Measurements from ENCODE around the gene FLAD1. TPM values are rescaled to one million over a fixed set of nuclear protein-coding genes. Genes with fewer than 3 reads are reported as not detected.

The FLAD1 gene
- total RNA-seq, 1 experiment from 2014 or later = 58.4 TPM

DNA sequence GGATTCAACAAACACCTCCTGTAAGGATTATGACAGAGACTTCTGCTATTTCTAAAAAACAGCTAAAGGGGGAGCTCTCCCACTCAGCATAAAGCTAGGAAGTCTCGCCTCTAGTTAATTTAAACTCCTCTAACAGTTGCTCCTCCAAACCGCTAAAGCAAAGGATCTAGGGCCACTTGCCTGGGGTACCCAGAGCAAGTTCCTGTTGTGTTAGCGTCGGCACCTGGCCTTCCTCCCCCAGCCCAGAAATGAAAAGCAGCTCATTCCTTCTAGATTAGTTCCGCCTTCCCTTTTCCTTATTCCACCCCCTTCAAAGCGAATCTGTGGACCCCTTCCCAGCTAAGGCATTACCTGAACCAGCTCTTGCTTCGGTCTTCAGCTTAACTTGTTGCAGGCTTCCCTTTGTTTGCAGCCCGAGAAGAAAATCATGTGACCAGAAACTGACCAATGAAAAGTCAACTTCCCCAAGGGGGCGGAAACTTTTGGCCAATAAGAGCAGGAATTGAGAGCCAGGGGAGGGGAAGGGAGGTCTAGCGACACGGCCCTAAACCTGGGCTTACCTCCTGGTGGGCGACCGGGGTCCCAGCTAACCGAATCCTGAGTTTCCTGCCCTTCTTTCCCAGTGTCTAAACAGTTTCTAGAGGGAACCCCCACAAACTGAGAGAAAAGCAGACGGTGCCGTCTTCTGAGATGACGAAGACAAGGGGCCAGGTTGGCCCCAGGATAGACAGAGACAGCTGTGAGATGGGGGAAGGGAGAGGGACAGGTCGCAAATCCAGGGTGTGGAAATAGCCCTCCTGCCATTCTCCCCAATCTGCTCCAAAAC, 27.2 kb upstream of the FLAD1 start, which contains the start of gene PBXIP1 (continued):
- TF ChIP-seq POLR2A (IDR thresholded peaks at IDR 0.05; ENCODE audit: borderline replicate concordance, extremely low read depth, insufficient read depth, insufficient read length) = peak; percentile 30

DNA sequence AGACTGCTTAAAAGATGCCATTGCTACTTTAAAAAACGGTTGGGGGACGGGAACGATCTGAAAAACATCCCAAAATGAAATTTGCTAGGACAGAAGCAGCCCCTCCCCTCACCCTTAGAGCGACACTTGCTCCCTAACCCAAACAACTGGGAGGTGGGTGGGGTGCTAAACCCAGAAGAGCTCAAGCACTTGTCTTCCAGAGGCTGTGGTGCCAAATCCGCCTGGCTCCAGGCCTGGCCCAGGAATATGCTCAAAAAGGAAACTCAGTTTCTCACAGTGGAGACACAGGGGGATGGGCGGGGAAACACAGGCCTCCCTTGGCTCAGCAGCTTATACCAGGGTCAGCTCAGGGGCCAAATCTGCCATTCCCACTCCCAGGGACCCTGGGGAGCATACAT, 26.6 kb upstream of the FLAD1 start:
- POLR2A ChIA-PET = interaction anchor here (2.4 kb wide), 1 partner anchor 14 kb away, joined by 10 read pairs; the partner anchor contains the start of gene SHC1
- BruUV-seq (replicated peaks) = no TSS peak

More for the DNA sequence above, 26.6 kb upstream of the FLAD1 start:
- Histone ChIP-seq H3K27me3 (ENCODE audit: insufficient read depth, low read length) (no peaks in the 10 kb centered on the region), H3K4me2 (ENCODE audit: low read length) (peak overlapping the region; percentile 87), H3K79me2 (ENCODE audit: insufficient read depth, low read length) (peaks cover 14% of the 10 kb centered on the region), H3K36me3 (ENCODE audit: control insufficient read depth in 1 of 2, insufficient read depth in 2 of 2, low read length in 2 of 2) (peaks cover 3 to 13% of the 10 kb centered on the region in 2 experiments; a peak in 2 of 4 replicates), H3K9me2 (ENCODE audit: insufficient read depth) (no peaks in the 10 kb centered on the region), H4K20me1 (ENCODE audit: insufficient read depth) (no peaks in the 10 kb centered on the region), H3K4me1 (ENCODE audit: control insufficient read depth in 1 of 2, insufficient read depth in 2 of 2, low read length in 2 of 2) (peaks cover 18 to 40% of the 10 kb centered on the region in 2 experiments), H3K9ac (ENCODE audit: low read length) (peak overlapping the region; percentile 56), H3K9me3 (ENCODE audit: control insufficient read depth in 1 of 2, insufficient read depth in 1 of 2, low read depth in 1 of 2, low read length in 2 of 2) (no peaks in the 10 kb centered on the region), H2AFZ (ENCODE audit: low read depth, low read length, poor library complexity, severe bottlenecking) (no peak overlapping the region), H3K4me3 (replicated peaks in 1 of 2; ENCODE audit: low read depth in 1 of 2, low read length in 2 of 2) (peak overlapping the region; percentile 60 to 62), H3K27ac (ENCODE audit: low read depth, low read length) (peak overlapping the region; percentile 5; the same call in 1 of the 2 replicates)
- ChIA-PET CTCF (interaction anchor here (0.9 to 1.3 kb wide), 3 partner anchors 61 to 410 kb away, joined by 3 to 4 read pairs (median 4); partner anchors contain the start of gene ADAM15), RAD21 (ENCODE audit: low non-redundant PET in 1 of 2, low total read pairs in 2 of 2, uncharacterized antibody in 2 of 2, unreplicated experiment in 2 of 2) (no interaction called here)
- TF ChIP-seq JUND (IDR thresholded peaks at IDR 0.05) = no peak
- TF ChIP-seq SIN3A (IDR thresholded peaks at IDR 0.05; ENCODE audit: low read depth) = no peak
- TF ChIP-seq, protein P1, sequence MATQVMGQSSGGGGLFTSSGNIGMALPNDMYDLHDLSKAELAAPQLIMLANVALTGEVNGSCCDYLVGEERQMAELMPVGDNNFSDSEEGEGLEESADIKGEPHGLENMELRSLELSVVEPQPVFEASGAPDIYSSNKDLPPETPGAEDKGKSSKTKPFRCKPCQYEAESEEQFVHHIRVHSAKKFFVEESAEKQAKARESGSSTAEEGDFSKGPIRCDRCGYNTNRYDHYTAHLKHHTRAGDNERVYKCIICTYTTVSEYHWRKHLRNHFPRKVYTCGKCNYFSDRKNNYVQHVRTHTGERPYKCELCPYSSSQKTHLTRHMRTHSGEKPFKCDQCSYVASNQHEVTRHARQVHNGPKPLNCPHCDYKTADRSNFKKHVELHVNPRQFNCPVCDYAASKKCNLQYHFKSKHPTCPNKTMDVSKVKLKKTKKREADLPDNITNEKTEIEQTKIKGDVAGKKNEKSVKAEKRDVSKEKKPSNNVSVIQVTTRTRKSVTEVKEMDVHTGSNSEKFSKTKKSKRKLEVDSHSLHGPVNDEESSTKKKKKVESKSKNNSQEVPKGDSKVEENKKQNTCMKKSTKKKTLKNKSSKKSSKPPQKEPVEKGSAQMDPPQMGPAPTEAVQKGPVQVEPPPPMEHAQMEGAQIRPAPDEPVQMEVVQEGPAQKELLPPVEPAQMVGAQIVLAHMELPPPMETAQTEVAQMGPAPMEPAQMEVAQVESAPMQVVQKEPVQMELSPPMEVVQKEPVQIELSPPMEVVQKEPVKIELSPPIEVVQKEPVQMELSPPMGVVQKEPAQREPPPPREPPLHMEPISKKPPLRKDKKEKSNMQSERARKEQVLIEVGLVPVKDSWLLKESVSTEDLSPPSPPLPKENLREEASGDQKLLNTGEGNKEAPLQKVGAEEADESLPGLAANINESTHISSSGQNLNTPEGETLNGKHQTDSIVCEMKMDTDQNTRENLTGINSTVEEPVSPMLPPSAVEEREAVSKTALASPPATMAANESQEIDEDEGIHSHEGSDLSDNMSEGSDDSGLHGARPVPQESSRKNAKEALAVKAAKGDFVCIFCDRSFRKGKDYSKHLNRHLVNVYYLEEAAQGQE (IDR thresholded peaks at IDR 0.05; ENCODE audit: low read depth) = no peak
- no peak for TF ChIP-seq SP1 (IDR thresholded peaks at IDR 0.05; ENCODE audit: low read depth)
- TF ChIP-seq EGR1 (IDR thresholded peaks at IDR 0.05; ENCODE audit: low read depth) = no peak
- TF ChIP-seq, protein P2, sequence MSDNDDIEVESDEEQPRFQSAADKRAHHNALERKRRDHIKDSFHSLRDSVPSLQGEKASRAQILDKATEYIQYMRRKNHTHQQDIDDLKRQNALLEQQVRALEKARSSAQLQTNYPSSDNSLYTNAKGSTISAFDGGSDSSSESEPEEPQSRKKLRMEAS (IDR thresholded peaks at IDR 0.05) = no peak
- no peak for TF ChIP-seq ZNF274 (IDR thresholded peaks at IDR 0.05; ENCODE audit: low read depth, low read length)
- intact Hi-C loops (cut with micrococcal nuclease) = no loop called here
- no peak for ATAC-seq
- no peak for DNase-seq (ENCODE audit: low read depth, low spot score)

Measured in HCT116 (cell line).